Endothelial cell of umbilical vein (primary cell): ENCODE data around the gene ABCD3. TPM values are rescaled to one million over a fixed set of nuclear protein-coding genes. Genes with fewer than 3 reads are reported as not detected.

Experiments used
- BruUV-seq: library from RNA; stranded (reverse); fragments of 400-500 nt; replicated peaks from 2 replicates; lab custom pipeline; 2021; lab: Mats Ljungman, UMichigan
- CTCF ChIA-PET: fragments of 300-600, 350-600 bp; sonication (Branson Sonifier 250); formaldehyde crosslinking; loops from one replicate; lab custom pipeline; 2021; ENCODE audit warnings: antibody characterized with exemption, inconsistent platforms; lab: Charles Lee
- POLR2A ChIA-PET: fragments of 300-600, 350-600 bp; sonication (Branson Sonifier 250); formaldehyde crosslinking; loops from one replicate; lab custom pipeline; 2021; ENCODE audit warnings: antibody characterized with exemption, inconsistent platforms; lab: Charles Lee
- DNase-seq: peaks from one replicate; pipeline ENCODE4 v3.0.0-alpha.2; 2011; ENCODE audit warnings: low read depth, low spot score
- FAIRE-seq: peaks from 2 replicates; lab custom pipeline; 2011; peaks lifted over from hg19 to GRCh38; lab: Jason Lieb, UNC
- H2AFZ ChIP-seq: 2 replicates; pipeline ENCODE4 v1.6.0; 2012; ENCODE audit warnings: low read depth, low read length, control low read depth, inconsistent platforms
- H3K27ac ChIP-seq: 2 replicates; pipeline ENCODE4 v1.5.1; 2011; ENCODE audit warnings: low read depth, mild to moderate bottlenecking, control low read depth, low read length, moderate library complexity; ENCODE audit not compliant: insufficient read depth
- H3K27me3 ChIP-seq, 2 experiments: 2 replicates each; pipeline versions ENCODE4 v1.6.0 to v1.6.1; 2011; ENCODE audit warnings: low read length in 2 of 2, mixed read lengths in 1 of 2; ENCODE audit not compliant: control insufficient read depth in 2 of 2, insufficient read depth in 2 of 2
- H3K36me3 ChIP-seq, 2 experiments: 2 replicates in 1 of 2; 3 replicates in 1 of 2; pipeline ENCODE4 v1.5.1; 2011; ENCODE audit warnings: low read length in 2 of 2, mild to moderate bottlenecking in 1 of 2, moderate library complexity in 1 of 2; ENCODE audit not compliant: control insufficient read depth in 2 of 2, insufficient read depth in 2 of 2; ENCODE audit errors: extremely low read depth in 1 of 2
- H3K4me1 ChIP-seq: 3 replicates; pipeline ENCODE4 v1.5.1; 2011; ENCODE audit warnings: mild to moderate bottlenecking, low read length; ENCODE audit not compliant: control insufficient read depth, insufficient read depth; ENCODE audit errors: extremely low read depth
- H3K4me2 ChIP-seq: 2 replicates; pipeline ENCODE4 v1.6.1; 2011; ENCODE audit warnings: low read length, control low read depth, mixed read lengths; ENCODE audit not compliant: insufficient read depth
- H3K4me3 ChIP-seq, 3 experiments: fragments of 200-600 bp in 1 of 3; sonication (generic), shearing (Covaris generic) in 1 of 3; replicated peaks in 1 of 3; 2 replicates each; pipeline ENCODE4 v1.5.1; 2011 to 2016; ENCODE audit warnings: control low read depth in 3 of 3, low read length in 3 of 3, mild to moderate bottlenecking in 2 of 3, inconsistent platforms in 1 of 3, low read depth in 1 of 3, moderate library complexity in 1 of 3; ENCODE audit not compliant: insufficient read depth in 1 of 3
- H3K79me2 ChIP-seq: 2 replicates; pipeline ENCODE4 v1.6.0; 2012; ENCODE audit warnings: low read length, inconsistent platforms; ENCODE audit not compliant: control insufficient read depth, insufficient read depth
- H3K9ac ChIP-seq: replicated peaks from 2 replicates; pipeline ENCODE3; 2011; ENCODE audit warnings: low read length, control low read depth; ENCODE audit not compliant: insufficient read depth; ENCODE audit errors: extremely low read depth
- H3K9me1 ChIP-seq: replicated peaks from 3 replicates; pipeline ENCODE4 v1.6.0; 2011; ENCODE audit warnings: mild to moderate bottlenecking, low read length; ENCODE audit not compliant: control insufficient read depth, insufficient read depth; ENCODE audit errors: extremely low read depth
- H3K9me3 ChIP-seq: replicated peaks from 2 replicates; pipeline ENCODE4 v1.5.1; 2012; ENCODE audit warnings: low read length, inconsistent platforms; ENCODE audit not compliant: control insufficient read depth, insufficient read depth
- H4K20me1 ChIP-seq: replicated peaks from 2 replicates; pipeline ENCODE3; 2011; ENCODE audit warnings: mild to moderate bottlenecking, low read length; ENCODE audit not compliant: control insufficient read depth, insufficient read depth; ENCODE audit errors: extremely low read depth
- FOS ChIP-seq: IDR thresholded peaks from 2 replicates; pipeline ENCODE4 v1.6.1; 2011; ENCODE audit warnings: mild to moderate bottlenecking, low read length, moderate library complexity, borderline replicate concordance; ENCODE audit not compliant: insufficient read depth
- MAX ChIP-seq: IDR thresholded peaks from 2 replicates; pipeline ENCODE4 v1.6.1; 2011; ENCODE audit not compliant: insufficient read depth, insufficient read length
- dilution Hi-C: fragments of 300-500 bp; cut with MboI; formaldehyde crosslinking; loops from one replicate; pipeline ENCODE4 v1.15.0; 2019; ENCODE audit warnings: low sequenced_read_pairs; ENCODE audit not compliant: extremely low pct_ligation_motif_present
- intact Hi-C: fragments of 100-400 bp; cut with micrococcal nuclease; formaldehyde crosslinking; loops from one replicate; pipeline ENCODE4 v1.10.0; 2022
- polyA plus RNA-seq, 4 experiments: library from polyadenylated mRNA; depleted of rRNA in 3 of 4; stranded (reverse) in 3 of 4; unstranded in 1 of 4; fragments of >200 nt; gene quantifications; 2 replicates each; pipeline versions ENCODE4 v1.2.1 to v1.2.3, GENCODE V29; 2011 to 2012; ENCODE audit warnings: missing spikeins in 1 of 4
- total RNA-seq: library from RNA; stranded (reverse); gene quantifications from 2 replicates; pipeline ENCODE4 v1.2.3, GENCODE V29; 2021

The ABCD3 gene
- total and polyA plus RNA-seq, 2 donors (not counting 3 experiments of a cell fraction or from before 2014, with no cell fraction given) = 6.3 to 31.6 TPM

- H3K4me1 ChIP-seq = no peaks in the 10 kb centered on the region
- POLR2A ChIA-PET = no interaction called here
- peaks cover 5 to 17% of the 10 kb centered on the region in 2 experiments for H3K27me3 ChIP-seq
- CTCF ChIA-PET = interaction anchor here (1.4 kb wide), 1 partner anchor 17 kb away, joined by 3 read pairs; no protein-coding TSS in a partner anchor
- no peak overlapping the region for H2AFZ ChIP-seq
- dilution Hi-C loops (no loop called here), intact Hi-C loops (no loop called here)
- H3K4me3 ChIP-seq = no peak overlapping the region
- H3K79me2 ChIP-seq = no peaks in the 10 kb centered on the region
- H3K4me2 ChIP-seq = no peak overlapping the region
- FAIRE-seq (no peak), DNase-seq (no peak)
- no peak for TF ChIP-seq MAX
- no peaks in the 10 kb centered on the region for H4K20me1 ChIP-seq
- no peak overlapping the region for H3K9ac ChIP-seq
- H3K36me3 ChIP-seq = no peaks in the 10 kb centered on the region
- H3K27ac ChIP-seq = no peak overlapping the region
- H3K9me1 ChIP-seq = no peaks in the 10 kb centered on the region
- no TSS peak for BruUV-seq
- H3K9me3 ChIP-seq = no peaks in the 10 kb centered on the region
Measured at GRCh38 chr1:94379615-94380014, 38.6 kb upstream of the ABCD3 start.

DNA sequence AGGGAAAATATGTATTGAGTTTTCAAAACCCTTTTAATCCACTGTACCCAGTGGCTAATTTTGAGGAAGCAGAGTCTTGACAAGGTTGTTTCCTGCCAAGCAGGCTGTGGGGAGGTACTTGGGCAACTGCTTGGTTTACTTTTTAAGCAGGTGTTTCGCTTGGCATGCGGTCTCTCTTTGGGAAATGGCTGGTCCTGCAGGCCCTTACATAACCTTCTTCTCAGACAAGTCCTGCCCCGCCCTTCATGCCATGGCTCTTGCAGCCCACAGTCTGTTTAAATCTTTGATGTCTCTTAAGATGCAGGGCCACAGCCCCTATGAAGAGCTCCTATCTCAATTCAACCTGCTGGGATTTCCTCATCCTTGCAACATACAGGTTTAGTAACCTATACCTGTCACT, 36.0 kb upstream of the ABCD3 start:
- Histone ChIP-seq H3K79me2 (no peaks in the 10 kb centered on the region), H3K9ac (no peak overlapping the region), H3K4me3 (no peak overlapping the region), H3K9me1 (no peaks in the 10 kb centered on the region), H3K27ac (no peak overlapping the region), H3K27me3 (peaks cover 7 to 18% of the 10 kb centered on the region in 2 experiments), H3K9me3 (no peaks in the 10 kb centered on the region), H4K20me1 (no peaks in the 10 kb centered on the region), H2AFZ (no peak overlapping the region), H3K4me1 (peaks cover 5% of the 10 kb centered on the region), H3K36me3 (no peaks in the 10 kb centered on the region), H3K4me2 (no peak overlapping the region)
- TF ChIP-seq MAX (no peak), FOS (no peak)
- intact Hi-C loops (no loop called here), dilution Hi-C loops (no loop called here)
- POLR2A ChIA-PET = no interaction called here
- FAIRE-seq (no peak), DNase-seq (no peak)
- BruUV-seq = no TSS peak
- CTCF ChIA-PET = no interaction called here
